Measurements from ENCODE around the gene TALDO1. TPM values are rescaled to one million over a fixed set of nuclear protein-coding genes. Genes with fewer than 3 reads are reported as not detected.

Gene TALDO1
- total RNA-seq, 1 experiment from 2014 or later = 314 TPM

DNA sequence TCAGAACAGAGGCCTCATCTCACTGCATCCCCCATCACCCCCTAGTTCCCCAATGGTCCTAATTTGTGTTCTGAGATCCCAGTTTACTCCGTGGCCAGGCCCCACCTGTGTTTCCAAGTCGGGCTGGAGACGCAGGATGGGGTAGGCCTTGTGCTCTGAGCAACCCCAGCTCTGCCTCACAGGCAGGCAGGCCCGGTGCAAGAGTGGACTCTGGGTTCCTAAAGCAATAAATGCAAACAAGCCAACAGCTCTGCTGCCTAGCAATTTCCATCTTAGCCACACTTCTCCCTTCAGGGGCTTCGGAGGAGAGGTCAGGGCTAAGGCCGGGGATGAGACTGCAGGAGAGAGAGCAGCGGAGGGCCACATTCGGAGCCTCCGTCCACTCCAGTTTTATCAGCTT is 43.8 kb upstream of the TALDO1 start (continued):
- TF ChIP-seq, protein P1, sequence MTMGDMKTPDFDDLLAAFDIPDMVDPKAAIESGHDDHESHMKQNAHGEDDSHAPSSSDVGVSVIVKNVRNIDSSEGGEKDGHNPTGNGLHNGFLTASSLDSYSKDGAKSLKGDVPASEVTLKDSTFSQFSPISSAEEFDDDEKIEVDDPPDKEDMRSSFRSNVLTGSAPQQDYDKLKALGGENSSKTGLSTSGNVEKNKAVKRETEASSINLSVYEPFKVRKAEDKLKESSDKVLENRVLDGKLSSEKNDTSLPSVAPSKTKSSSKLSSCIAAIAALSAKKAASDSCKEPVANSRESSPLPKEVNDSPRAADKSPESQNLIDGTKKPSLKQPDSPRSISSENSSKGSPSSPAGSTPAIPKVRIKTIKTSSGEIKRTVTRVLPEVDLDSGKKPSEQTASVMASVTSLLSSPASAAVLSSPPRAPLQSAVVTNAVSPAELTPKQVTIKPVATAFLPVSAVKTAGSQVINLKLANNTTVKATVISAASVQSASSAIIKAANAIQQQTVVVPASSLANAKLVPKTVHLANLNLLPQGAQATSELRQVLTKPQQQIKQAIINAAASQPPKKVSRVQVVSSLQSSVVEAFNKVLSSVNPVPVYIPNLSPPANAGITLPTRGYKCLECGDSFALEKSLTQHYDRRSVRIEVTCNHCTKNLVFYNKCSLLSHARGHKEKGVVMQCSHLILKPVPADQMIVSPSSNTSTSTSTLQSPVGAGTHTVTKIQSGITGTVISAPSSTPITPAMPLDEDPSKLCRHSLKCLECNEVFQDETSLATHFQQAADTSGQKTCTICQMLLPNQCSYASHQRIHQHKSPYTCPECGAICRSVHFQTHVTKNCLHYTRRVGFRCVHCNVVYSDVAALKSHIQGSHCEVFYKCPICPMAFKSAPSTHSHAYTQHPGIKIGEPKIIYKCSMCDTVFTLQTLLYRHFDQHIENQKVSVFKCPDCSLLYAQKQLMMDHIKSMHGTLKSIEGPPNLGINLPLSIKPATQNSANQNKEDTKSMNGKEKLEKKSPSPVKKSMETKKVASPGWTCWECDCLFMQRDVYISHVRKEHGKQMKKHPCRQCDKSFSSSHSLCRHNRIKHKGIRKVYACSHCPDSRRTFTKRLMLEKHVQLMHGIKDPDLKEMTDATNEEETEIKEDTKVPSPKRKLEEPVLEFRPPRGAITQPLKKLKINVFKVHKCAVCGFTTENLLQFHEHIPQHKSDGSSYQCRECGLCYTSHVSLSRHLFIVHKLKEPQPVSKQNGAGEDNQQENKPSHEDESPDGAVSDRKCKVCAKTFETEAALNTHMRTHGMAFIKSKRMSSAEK (CRISPR knock-in tag; IDR thresholded peaks at IDR 0.05; ENCODE audit: borderline replicate concordance) = no peak

DNA sequence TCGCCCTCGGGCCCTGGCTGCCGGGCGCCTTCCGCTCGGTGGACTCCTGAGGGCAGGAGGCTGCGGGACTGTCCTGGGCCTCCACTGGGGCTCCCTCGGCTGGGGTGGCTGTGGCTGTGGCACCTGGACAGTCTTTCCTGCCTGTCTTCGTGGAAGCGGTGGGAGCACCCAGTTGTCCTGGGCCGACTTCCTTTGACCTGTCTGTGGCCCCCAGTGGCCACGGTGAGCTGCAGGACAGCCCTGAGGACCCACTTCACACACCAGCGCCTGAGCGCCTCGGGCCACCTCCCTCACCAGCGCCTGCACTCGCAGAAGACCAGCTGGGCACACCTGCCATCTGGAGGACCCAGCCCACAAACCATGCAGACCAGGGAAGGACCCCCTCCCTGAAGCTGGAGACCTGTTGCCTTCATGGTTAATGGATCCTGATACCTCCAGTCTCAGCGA is 43.0 kb upstream of the TALDO1 start:
- H3K27me3 Mint-ChIP-seq (ENCODE audit: low read depth) = no peaks in the 10 kb centered on the region

More for the DNA sequence above, 43.0 kb upstream of the TALDO1 start:
- no peak overlapping the region for H3K27ac Mint-ChIP-seq
- H3K9me3 Mint-ChIP-seq = no peaks in the 10 kb centered on the region
- 0 out of 2 replicates have a peak, but pooled peaks cover 3% of the 10 kb centered on the region for H3K36me3 Mint-ChIP-seq
- peaks cover 12% of the 10 kb centered on the region for H3K4me1 Mint-ChIP-seq
- TF ChIP-seq ELF4 (CRISPR knock-in tag; IDR thresholded peaks at IDR 0.05; ENCODE audit: low read depth) (no peak), KAT7 (CRISPR knock-in tag; IDR thresholded peaks at IDR 0.05; ENCODE audit: borderline replicate concordance) (no peak), CBFB (CRISPR knock-in tag; IDR thresholded peaks at IDR 0.05; ENCODE audit: low read depth) (no peak), MYBL2 (CRISPR knock-in tag; IDR thresholded peaks at IDR 0.05) (no peak), TEAD4 (CRISPR knock-in tag; IDR thresholded peaks at IDR 0.05) (no peak), ZNF138 (CRISPR knock-in tag; conservative IDR thresholded peaks at IDR 0.05) (no peak), PRRX2 (CRISPR knock-in tag; IDR thresholded peaks at IDR 0.05) (no peak), TEAD1 (CRISPR knock-in tag; IDR thresholded peaks at IDR 0.05) (no peak), NR2C2 (CRISPR knock-in tag; IDR thresholded peaks at IDR 0.05) (no peak), MXD4 (CRISPR knock-in tag; IDR thresholded peaks at IDR 0.05; ENCODE audit: borderline replicate concordance) (no peak)
- TF ChIP-seq, protein P2, sequence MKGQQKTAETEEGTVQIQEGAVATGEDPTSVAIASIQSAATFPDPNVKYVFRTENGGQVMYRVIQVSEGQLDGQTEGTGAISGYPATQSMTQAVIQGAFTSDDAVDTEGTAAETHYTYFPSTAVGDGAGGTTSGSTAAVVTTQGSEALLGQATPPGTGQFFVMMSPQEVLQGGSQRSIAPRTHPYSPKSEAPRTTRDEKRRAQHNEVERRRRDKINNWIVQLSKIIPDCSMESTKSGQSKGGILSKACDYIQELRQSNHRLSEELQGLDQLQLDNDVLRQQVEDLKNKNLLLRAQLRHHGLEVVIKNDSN (CRISPR knock-in tag; IDR thresholded peaks at IDR 0.05) = no peak
- TF ChIP-seq, protein P3, sequence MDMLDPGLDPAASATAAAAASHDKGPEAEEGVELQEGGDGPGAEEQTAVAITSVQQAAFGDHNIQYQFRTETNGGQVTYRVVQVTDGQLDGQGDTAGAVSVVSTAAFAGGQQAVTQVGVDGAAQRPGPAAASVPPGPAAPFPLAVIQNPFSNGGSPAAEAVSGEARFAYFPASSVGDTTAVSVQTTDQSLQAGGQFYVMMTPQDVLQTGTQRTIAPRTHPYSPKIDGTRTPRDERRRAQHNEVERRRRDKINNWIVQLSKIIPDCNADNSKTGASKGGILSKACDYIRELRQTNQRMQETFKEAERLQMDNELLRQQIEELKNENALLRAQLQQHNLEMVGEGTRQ (CRISPR knock-in tag; IDR thresholded peaks at IDR 0.05) = no peak
- TF ChIP-seq, protein P4, sequence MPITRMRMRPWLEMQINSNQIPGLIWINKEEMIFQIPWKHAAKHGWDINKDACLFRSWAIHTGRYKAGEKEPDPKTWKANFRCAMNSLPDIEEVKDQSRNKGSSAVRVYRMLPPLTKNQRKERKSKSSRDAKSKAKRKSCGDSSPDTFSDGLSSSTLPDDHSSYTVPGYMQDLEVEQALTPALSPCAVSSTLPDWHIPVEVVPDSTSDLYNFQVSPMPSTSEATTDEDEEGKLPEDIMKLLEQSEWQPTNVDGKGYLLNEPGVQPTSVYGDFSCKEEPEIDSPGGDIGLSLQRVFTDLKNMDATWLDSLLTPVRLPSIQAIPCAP (CRISPR knock-in tag; IDR thresholded peaks at IDR 0.05) = no peak
- TF ChIP-seq, protein P5, sequence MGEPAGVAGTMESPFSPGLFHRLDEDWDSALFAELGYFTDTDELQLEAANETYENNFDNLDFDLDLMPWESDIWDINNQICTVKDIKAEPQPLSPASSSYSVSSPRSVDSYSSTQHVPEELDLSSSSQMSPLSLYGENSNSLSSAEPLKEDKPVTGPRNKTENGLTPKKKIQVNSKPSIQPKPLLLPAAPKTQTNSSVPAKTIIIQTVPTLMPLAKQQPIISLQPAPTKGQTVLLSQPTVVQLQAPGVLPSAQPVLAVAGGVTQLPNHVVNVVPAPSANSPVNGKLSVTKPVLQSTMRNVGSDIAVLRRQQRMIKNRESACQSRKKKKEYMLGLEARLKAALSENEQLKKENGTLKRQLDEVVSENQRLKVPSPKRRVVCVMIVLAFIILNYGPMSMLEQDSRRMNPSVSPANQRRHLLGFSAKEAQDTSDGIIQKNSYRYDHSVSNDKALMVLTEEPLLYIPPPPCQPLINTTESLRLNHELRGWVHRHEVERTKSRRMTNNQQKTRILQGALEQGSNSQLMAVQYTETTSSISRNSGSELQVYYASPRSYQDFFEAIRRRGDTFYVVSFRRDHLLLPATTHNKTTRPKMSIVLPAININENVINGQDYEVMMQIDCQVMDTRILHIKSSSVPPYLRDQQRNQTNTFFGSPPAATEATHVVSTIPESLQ (CRISPR knock-in tag; IDR thresholded peaks at IDR 0.05) = no peak
- TF ChIP-seq, protein P6, sequence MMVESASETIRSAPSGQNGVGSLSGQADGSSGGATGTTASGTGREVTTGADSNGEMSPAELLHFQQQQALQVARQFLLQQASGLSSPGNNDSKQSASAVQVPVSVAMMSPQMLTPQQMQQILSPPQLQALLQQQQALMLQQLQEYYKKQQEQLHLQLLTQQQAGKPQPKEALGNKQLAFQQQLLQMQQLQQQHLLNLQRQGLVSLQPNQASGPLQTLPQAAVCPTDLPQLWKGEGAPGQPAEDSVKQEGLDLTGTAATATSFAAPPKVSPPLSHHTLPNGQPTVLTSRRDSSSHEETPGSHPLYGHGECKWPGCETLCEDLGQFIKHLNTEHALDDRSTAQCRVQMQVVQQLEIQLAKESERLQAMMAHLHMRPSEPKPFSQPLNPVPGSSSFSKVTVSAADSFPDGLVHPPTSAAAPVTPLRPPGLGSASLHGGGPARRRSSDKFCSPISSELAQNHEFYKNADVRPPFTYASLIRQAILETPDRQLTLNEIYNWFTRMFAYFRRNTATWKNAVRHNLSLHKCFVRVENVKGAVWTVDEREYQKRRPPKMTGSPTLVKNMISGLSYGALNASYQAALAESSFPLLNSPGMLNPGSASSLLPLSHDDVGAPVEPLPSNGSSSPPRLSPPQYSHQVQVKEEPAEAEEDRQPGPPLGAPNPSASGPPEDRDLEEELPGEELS (CRISPR knock-in tag; IDR thresholded peaks at IDR 0.05) = no peak
- no peak overlapping the region for H3K4me3 Mint-ChIP-seq
- DNase-seq (ENCODE audit: low spot score) (no peak), ATAC-seq (no peak)
- CTCF ChIA-PET = interaction anchor here (3.3 to 3.8 kb wide), 2 partner anchors 8 to 22 kb away, joined by 32 to 38 read pairs; partner anchors contain the start of genes DEAF1 and TMEM80
- POLR2A ChIA-PET = interaction anchor here (0.8 kb wide), 1 partner anchor 8 kb away, joined by 5 read pairs; the partner anchor contains the start of gene TMEM80

All from WTC11 (cell line).